ENCODE results near the gene GET3.

Gene GET3

GRCh38 chr19:12782424-12783290, 45.4 kb downstream of the GET3 start:
- H3K4me3 ChIP-seq (ENCODE audit: low read depth, low read length): peak overlapping the region; percentile 53
- no peak for TF ChIP-seq CTCF (IDR thresholded peaks at IDR 0.05; ENCODE audit: low read depth, low read length)

- H3K4me3 ChIP-seq (ENCODE audit: low read depth, low read length): no peak overlapping the region
- no peak for TF ChIP-seq CTCF (IDR thresholded peaks at IDR 0.05; ENCODE audit: low read depth, low read length)
Measured at GRCh38 chr19:12783291-12783848, 46.1 kb downstream of the GET3 start.

GRCh38 chr19:12783849-12784393, 46.6 kb downstream of the GET3 start:
- TF ChIP-seq CTCF (IDR thresholded peaks at IDR 0.05; ENCODE audit: low read depth, low read length): no peak
- H3K4me3 ChIP-seq (ENCODE audit: low read depth, low read length): no peak overlapping the region

GRCh38 chr19:12784394-12784870, 47.1 kb downstream of the GET3 start:
- TF ChIP-seq CTCF (IDR thresholded peaks at IDR 0.05; ENCODE audit: low read depth, low read length): no peak
- no peak overlapping the region for H3K4me3 ChIP-seq (ENCODE audit: low read depth, low read length)

GRCh38 chr19:12784871-12785430, 47.7 kb downstream of the GET3 start:
- no peak overlapping the region for H3K4me3 ChIP-seq (ENCODE audit: low read depth, low read length)
- TF ChIP-seq CTCF (IDR thresholded peaks at IDR 0.05; ENCODE audit: low read depth, low read length): no peak

- TF ChIP-seq CTCF (IDR thresholded peaks at IDR 0.05; ENCODE audit: low read depth, low read length): no peak
- no peak overlapping the region for H3K4me3 ChIP-seq (ENCODE audit: low read depth, low read length)
Measured at GRCh38 chr19:12785431-12786031, 48.2 kb downstream of the GET3 start.
